ENCODE results near the gene APMAP. TPM values are rescaled to one million over a fixed set of nuclear protein-coding genes. Genes with fewer than 3 reads are reported as not detected.

Gene APMAP
- total and polyA plus RNA-seq, 10 of the 15 experiments (the other 5 are each of a cell fraction or from before 2014, with no cell fraction given) = 12.1 to 60.2 (median 32.7) TPM

GRCh38 chr20:25036331-25036936, 43.9 kb upstream of the APMAP start:
- no peak for FAIRE-seq
- intact Hi-C loops (cut with micrococcal nuclease; ENCODE audit: unreplicated experiment) = no loop called here
- POLR2A ChIA-PET = interaction anchor here (0.5 to 0.8 kb wide), 5 partner anchors 8 to 363 kb away, joined by 3 to 5 read pairs (median 5); no protein-coding TSS in a partner anchor
- TF ChIP-seq SUZ12 (IDR thresholded peaks at IDR 0.05; ENCODE audit: unreplicated experiment) (no peak), MLLT1 (IDR thresholded peaks at IDR 0.05) (no peak), CUX1 (IDR thresholded peaks at IDR 0.05; ENCODE audit: insufficient replicate concordance, low read depth, low read length) (no peak), JUNB (IDR thresholded peaks at IDR 0.05) (no peak), KAT2A (conservative IDR thresholded peaks at IDR 0.05; ENCODE audit: control insufficient read depth, low read depth, low read length) (no peak), ZBTB11 (CRISPR knock-in tag; IDR thresholded peaks at IDR 0.05) (no peak), ZBTB4 (CRISPR knock-in tag; IDR thresholded peaks at IDR 0.05) (no peak)

More at GRCh38 chr20:25036331-25036936, 43.9 kb upstream of the APMAP start:
- Histone ChIP-seq H3K36me3 (ENCODE audit: control insufficient read depth in 2 of 2, insufficient read depth in 2 of 2, low read length in 1 of 2) (peaks cover 0 to 3% of the 10 kb centered on the region in 2 experiments; a peak in 2 of 4 replicates), H3K4me1 (ENCODE audit: control insufficient read depth, insufficient read depth, low read length) (peaks cover 26% of the 10 kb centered on the region), H3K4me2 (ENCODE audit: control insufficient read depth, insufficient read depth) (peak overlapping the region; percentile 85), H4K20me1 (ENCODE audit: control insufficient read depth, insufficient read depth) (no peaks in the 10 kb centered on the region), H3K9ac (ENCODE audit: control insufficient read depth, insufficient read depth, low read length) (peak overlapping the region; percentile 42; the same call in 1 of the 2 replicates), H3K4me3 (no peak overlapping the region), H3K9me3 (replicated peaks; ENCODE audit: control insufficient read depth, insufficient read depth, low read length) (no peaks in the 10 kb centered on the region), H3K27ac (ENCODE audit: control insufficient read depth, insufficient read depth) (peak overlapping the region; percentile 66), H3K27me3 (replicated peaks in 1 of 2; ENCODE audit: control insufficient read depth in 2 of 2, insufficient read depth in 2 of 2, low read length in 1 of 2) (no peaks in the 10 kb centered on the region), H2AFZ (ENCODE audit: control insufficient read depth, low read depth, low read length) (peak overlapping the region; percentile 37), H3K79me2 (ENCODE audit: control insufficient read depth, insufficient read depth, low read length) (peaks cover 2% of the 10 kb centered on the region)
- ChIA-PET SMC1A (ENCODE audit: uncharacterized antibody, unreplicated experiment) (interaction anchor here (0.8 to 1.7 kb wide), 8 partner anchors 14 to 142 kb away, joined by 3 to 8 read pairs (median 4); no protein-coding TSS in a partner anchor), RAD21 (ENCODE audit: unreplicated experiment) (interaction anchor here (0.6 to 1.9 kb wide), 5 partner anchors 23 to 264 kb away, joined by 3 to 9 read pairs (median 4); partner anchors contain the start of gene ACSS1), CTCF (interaction anchor here (0.7 to 1.5 kb wide), 4 partner anchors 12 to 300 kb away, joined by 3 to 4 read pairs (median 4); no protein-coding TSS in a partner anchor)
- 17% methylated on average over 7 of the region's 7 CpGs for WGBS (ENCODE audit: insufficient coverage, insufficient replicate concordance, low lambda C conversion rate, missing lambda C conversion rate)
- in situ Hi-C loops (cut with MboI) = no loop called here
- no TSS peak for BruUV-seq (replicated peaks)
- DNase-seq (ENCODE audit: low read depth, low spot score) = no peak
- ATAC-seq = peak; percentile 30
